Neural progenitor cell (in vitro differentiated cells): ENCODE results near the gene ZNF536. TPM values are rescaled to one million over a fixed set of nuclear protein-coding genes. Genes with fewer than 3 reads are reported as not detected.
"Not testable (repeated sequence)": the region's sequence is repeated elsewhere in the genome, so short reads cannot be mapped to it uniquely, and the experiment has no call there.

ENCODE experiments used
- DNase-seq: peaks from one replicate; pipeline ENCODE4 v3.0.0-alpha.2; 2016; ENCODE audit warnings: low spot score
- H2AFZ ChIP-seq: fragments of 200-600 bp; sonication (generic); replicated peaks from 2 replicates; pipeline ENCODE4 v1.6.1; 2016; ENCODE audit warnings: antibody characterized with exemption
- H3F3A ChIP-seq: fragments of 200-600 bp; sonication (generic); 2 replicates; pipeline ENCODE4 v1.6.1; 2016; ENCODE audit warnings: antibody characterized with exemption, low read depth
- H3K27ac ChIP-seq: fragments of 200-600 bp; sonication (generic); 2 replicates; pipeline ENCODE4 v1.5.1; 2016; ENCODE audit warnings: mild to moderate bottlenecking
- H3K27me3 ChIP-seq: fragments of 200-600 bp; sonication (generic); 2 replicates; pipeline ENCODE4 v1.6.1; 2016; ENCODE audit warnings: mild to moderate bottlenecking, moderate library complexity
- H3K36me3 ChIP-seq: fragments of 200-600 bp; sonication (generic); 2 replicates; pipeline ENCODE4 v1.5.1; 2016
- H3K4me1 ChIP-seq: fragments of 200-600 bp; sonication (generic); 2 replicates; pipeline ENCODE4 v1.6.1; 2016; ENCODE audit warnings: mixed run types
- H3K4me2 ChIP-seq: fragments of 200-600 bp; sonication (generic); 2 replicates; pipeline ENCODE4 v1.6.1; 2016
- H3K4me3 ChIP-seq: fragments of 200-600 bp; sonication (generic); 2 replicates; pipeline ENCODE4 v1.5.1; 2016
- H3K79me2 ChIP-seq: fragments of 200-600 bp; sonication (generic); 2 replicates; pipeline ENCODE4 v1.6.1; 2016; ENCODE audit warnings: low read depth
- H3K9ac ChIP-seq: fragments of 200-600 bp; sonication (generic); 2 replicates; pipeline ENCODE4 v1.6.1; 2016
- H3K9me3 ChIP-seq: fragments of 200-600 bp; sonication (generic); 2 replicates; pipeline ENCODE4 v1.5.1; 2016; ENCODE audit warnings: low read depth
- H4K20me1 ChIP-seq: fragments of 200-600 bp; sonication (generic); 2 replicates; pipeline ENCODE4 v1.6.1; 2016; ENCODE audit warnings: low read depth
- H3K27ac Mint-ChIP-seq: 3 replicates; pipeline ENCODE4 v1.8.0; 2021; ENCODE audit warnings: mixed read lengths
- H3K27me3 Mint-ChIP-seq: 2 replicates; pipeline ENCODE4 v1.8.0; 2022; ENCODE audit warnings: low read depth, mild to moderate bottlenecking, inconsistent platforms, moderate library complexity, mixed read lengths; ENCODE audit not compliant: insufficient read depth
- H3K36me3 Mint-ChIP-seq: 3 replicates; pipeline ENCODE4 v1.8.0; 2021; ENCODE audit warnings: mixed read lengths
- H3K4me1 Mint-ChIP-seq: 3 replicates; pipeline ENCODE4 v1.8.0; 2021; ENCODE audit warnings: mixed read lengths
- H3K4me3 Mint-ChIP-seq: 3 replicates; pipeline ENCODE4 v1.8.0; 2021; ENCODE audit warnings: mild to moderate bottlenecking, moderate library complexity, mixed read lengths
- H3K9me3 Mint-ChIP-seq: 3 replicates; pipeline ENCODE4 v1.8.0; 2020; ENCODE audit warnings: mixed read lengths
- EZH2 ChIP-seq: fragments of 200-600 bp; sonication (generic); IDR thresholded peaks from 2 replicates; pipeline ENCODE4 v1.6.1; 2017; ENCODE audit warnings: antibody characterized with exemption, mild to moderate bottlenecking, moderate library complexity
- EZH2phosphoT487 ChIP-seq: fragments of 200-600 bp; sonication (generic); IDR thresholded peaks from 2 replicates; pipeline ENCODE4 v1.6.1; 2017; ENCODE audit warnings: antibody characterized with exemption
- total RNA-seq: library from RNA; depleted of rRNA; stranded (reverse); fragments of >200 nt; gene quantifications from 2 replicates; pipeline ENCODE4 v1.2.3, GENCODE V29; 2015; ENCODE audit warnings: low replicate concordance
- TF ChIP-seq, protein P1 (sequence below): fragments of 200-600 bp; sonication (generic); IDR thresholded peaks from 2 replicates; pipeline ENCODE4 v1.5.1; 2017; ENCODE audit warnings: antibody characterized with exemption, mild to moderate bottlenecking

The ZNF536 gene
- total RNA-seq, 1 donor from 2014 or later: 0.24 TPM

DNA sequence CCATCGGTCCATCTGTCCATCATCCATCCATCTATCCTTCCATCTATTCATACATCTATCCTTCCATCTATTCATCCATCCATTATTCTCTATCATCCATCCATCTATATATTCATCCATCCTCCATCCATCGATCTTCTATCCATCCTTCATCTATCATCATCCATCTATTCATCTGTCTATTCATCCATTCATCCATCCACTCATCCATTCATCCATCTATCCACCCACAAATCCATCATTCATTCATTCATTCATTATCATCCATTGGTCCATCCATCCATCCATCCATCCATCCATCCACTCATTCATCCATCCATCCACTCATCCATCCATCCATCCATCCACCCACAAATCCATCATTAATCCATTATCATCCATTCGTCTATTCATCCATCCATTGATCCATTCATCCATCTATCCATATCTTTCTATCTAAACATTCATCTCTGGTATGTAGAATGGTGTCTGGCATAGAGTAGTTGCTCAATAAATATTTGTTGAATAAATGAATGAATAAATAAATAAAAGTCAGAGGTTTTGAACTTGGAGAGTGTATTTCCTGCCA, 36.6 kb downstream of the ZNF536 start:
- Mint-ChIP-seq H3K9me3 (peaks cover 2% of the 10 kb centered on the region), H3K27me3 (peaks cover 5% of the 10 kb centered on the region), H3K27ac (no peak overlapping the region), H3K4me3 (no peak overlapping the region), H3K4me1 (peaks cover 6% of the 10 kb centered on the region), H3K36me3 (no peaks in the 10 kb centered on the region)
- Histone ChIP-seq H3K9me3 (no peaks in the 10 kb centered on the region), H3K4me2 (no peak overlapping the region), H3K4me3 (no peak overlapping the region), H3K9ac (no peak overlapping the region), H3K79me2 (no peaks in the 10 kb centered on the region), H2AFZ (no peak overlapping the region), H3K36me3 (no peaks in the 10 kb centered on the region), H3K27me3 (no peaks in the 10 kb centered on the region), H3F3A (no peaks in the 10 kb centered on the region), H3K4me1 (no peaks in the 10 kb centered on the region), H4K20me1 (no peaks in the 10 kb centered on the region), H3K27ac (no peak overlapping the region)
- TF ChIP-seq, protein P1, sequence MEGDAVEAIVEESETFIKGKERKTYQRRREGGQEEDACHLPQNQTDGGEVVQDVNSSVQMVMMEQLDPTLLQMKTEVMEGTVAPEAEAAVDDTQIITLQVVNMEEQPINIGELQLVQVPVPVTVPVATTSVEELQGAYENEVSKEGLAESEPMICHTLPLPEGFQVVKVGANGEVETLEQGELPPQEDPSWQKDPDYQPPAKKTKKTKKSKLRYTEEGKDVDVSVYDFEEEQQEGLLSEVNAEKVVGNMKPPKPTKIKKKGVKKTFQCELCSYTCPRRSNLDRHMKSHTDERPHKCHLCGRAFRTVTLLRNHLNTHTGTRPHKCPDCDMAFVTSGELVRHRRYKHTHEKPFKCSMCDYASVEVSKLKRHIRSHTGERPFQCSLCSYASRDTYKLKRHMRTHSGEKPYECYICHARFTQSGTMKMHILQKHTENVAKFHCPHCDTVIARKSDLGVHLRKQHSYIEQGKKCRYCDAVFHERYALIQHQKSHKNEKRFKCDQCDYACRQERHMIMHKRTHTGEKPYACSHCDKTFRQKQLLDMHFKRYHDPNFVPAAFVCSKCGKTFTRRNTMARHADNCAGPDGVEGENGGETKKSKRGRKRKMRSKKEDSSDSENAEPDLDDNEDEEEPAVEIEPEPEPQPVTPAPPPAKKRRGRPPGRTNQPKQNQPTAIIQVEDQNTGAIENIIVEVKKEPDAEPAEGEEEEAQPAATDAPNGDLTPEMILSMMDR: no peak
- TF ChIP-seq EZH2 (no peak), EZH2phosphoT487 (no peak)
- DNase-seq: no peak

DNA sequence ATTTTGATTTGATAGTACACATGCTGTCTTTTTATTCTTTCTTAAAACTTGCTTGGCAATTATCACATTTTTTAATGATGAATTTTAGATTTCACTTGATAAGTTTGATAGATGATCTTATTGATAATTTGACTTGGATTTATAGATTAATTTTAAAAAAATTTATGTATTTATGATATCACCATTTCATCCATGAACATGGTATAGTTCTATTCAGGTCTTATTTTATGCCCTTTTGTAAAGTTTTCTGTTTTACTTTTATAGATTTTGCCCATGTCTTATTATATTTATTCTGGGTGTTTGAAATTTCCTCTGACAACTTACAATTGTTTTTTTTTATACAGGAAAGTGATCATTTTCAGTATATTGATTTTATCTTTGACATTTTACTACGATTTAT, 39.5 kb downstream of the ZNF536 start:
- DNase-seq: no peak
- Histone ChIP-seq H3K4me3 (no peak overlapping the region), H4K20me1 (no peaks in the 10 kb centered on the region), H3F3A (no peaks in the 10 kb centered on the region), H3K9me3 (no peaks in the 10 kb centered on the region), H3K36me3 (no peaks in the 10 kb centered on the region), H3K27me3 (no peaks in the 10 kb centered on the region), H3K27ac (no peak overlapping the region), H3K4me2 (no peak overlapping the region), H3K9ac (no peak overlapping the region), H2AFZ (no peak overlapping the region), H3K79me2 (no peaks in the 10 kb centered on the region), H3K4me1 (no peaks in the 10 kb centered on the region)
- H3K27me3 Mint-ChIP-seq: peaks cover 3% of the 10 kb centered on the region
- no peak overlapping the region for H3K4me3 Mint-ChIP-seq
- TF ChIP-seq, protein P1: no peak
- TF ChIP-seq EZH2: no peak
- TF ChIP-seq EZH2phosphoT487: no peak
- H3K4me1 Mint-ChIP-seq: peaks cover under 1% of the 10 kb centered on the region
- H3K36me3 Mint-ChIP-seq: peaks cover 2% of the 10 kb centered on the region
- peaks cover 4% of the 10 kb centered on the region for H3K9me3 Mint-ChIP-seq
- H3K27ac Mint-ChIP-seq: no peak overlapping the region

DNA sequence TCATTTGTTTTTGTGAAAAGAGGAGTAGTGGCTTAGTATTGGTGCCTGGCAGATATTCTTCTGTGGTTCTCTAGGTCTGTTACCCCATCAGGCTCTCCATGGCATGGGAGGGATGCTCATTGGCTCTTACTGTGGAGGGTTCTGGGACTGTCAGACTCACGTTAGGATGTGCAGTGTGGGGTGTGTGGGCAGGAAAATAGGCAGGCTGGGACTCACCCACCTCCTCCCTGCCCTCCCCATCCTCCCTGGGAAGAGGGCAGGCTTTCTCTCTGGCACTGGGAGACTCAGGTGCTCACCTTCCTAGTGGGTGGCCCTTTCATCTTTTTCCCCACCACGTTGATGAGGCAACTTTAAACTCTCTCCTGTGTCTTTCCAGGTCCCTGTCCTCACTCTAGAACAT, 44.2 kb downstream of the ZNF536 start:
- H3K4me1 ChIP-seq: no peaks in the 10 kb centered on the region
- no peaks in the 10 kb centered on the region for H4K20me1 ChIP-seq
- no peak overlapping the region for H3K4me2 ChIP-seq
- TF ChIP-seq EZH2phosphoT487 (no peak), EZH2 (no peak)
- TF ChIP-seq, protein P1: no peak
- H3K27ac Mint-ChIP-seq: no peak overlapping the region
- no peaks in the 10 kb centered on the region for H3K79me2 ChIP-seq
- H3F3A ChIP-seq: no peaks in the 10 kb centered on the region
- DNase-seq: no peak
- no peaks in the 10 kb centered on the region for H3K36me3 ChIP-seq
- H3K4me3 Mint-ChIP-seq: no peak overlapping the region
- H3K27ac ChIP-seq: no peak overlapping the region
- H3K36me3 Mint-ChIP-seq: peaks cover 2% of the 10 kb centered on the region
- no peaks in the 10 kb centered on the region for H3K27me3 ChIP-seq
- no peaks in the 10 kb centered on the region for H3K9me3 ChIP-seq
- no peaks in the 10 kb centered on the region for H3K4me1 Mint-ChIP-seq
- H3K9me3 Mint-ChIP-seq: peaks cover 4% of the 10 kb centered on the region
- no peak overlapping the region for H3K4me3 ChIP-seq
- no peak overlapping the region for H2AFZ ChIP-seq
- H3K9ac ChIP-seq: no peak overlapping the region
- peaks cover 3% of the 10 kb centered on the region for H3K27me3 Mint-ChIP-seq

DNA sequence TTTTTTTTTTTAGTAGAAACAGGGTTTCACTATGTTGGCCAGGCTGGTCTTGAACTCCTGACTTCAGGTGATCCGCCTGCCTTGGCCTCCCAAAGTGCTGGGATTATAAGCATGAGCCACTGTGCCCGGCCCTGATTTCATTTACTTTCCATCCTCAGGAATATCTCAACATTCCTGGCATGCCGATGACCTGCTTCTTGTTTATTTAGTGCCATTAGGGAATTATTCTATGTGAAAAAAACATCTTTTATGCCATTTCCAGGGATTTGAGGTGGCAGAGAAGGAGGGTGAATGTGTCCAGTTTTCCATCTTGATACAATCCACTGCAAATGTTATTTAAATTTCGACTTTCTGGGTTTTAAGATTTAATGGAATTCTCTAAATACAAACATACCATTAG, 45.0 kb downstream of the ZNF536 start:
- H3K79me2 ChIP-seq, H3K27me3 Mint-ChIP-seq, H3K27ac ChIP-seq, H3K27me3 ChIP-seq, H3F3A ChIP-seq, H3K4me1 ChIP-seq, H3K4me1 Mint-ChIP-seq, H4K20me1 ChIP-seq, H3K4me3 ChIP-seq, H3K4me2 ChIP-seq, DNase-seq, H2AFZ ChIP-seq, H3K9me3 Mint-ChIP-seq, H3K36me3 Mint-ChIP-seq, H3K4me3 Mint-ChIP-seq, H3K36me3 ChIP-seq, H3K9me3 ChIP-seq, H3K9ac ChIP-seq, H3K27ac Mint-ChIP-seq: not testable (repeated sequence)
